Lung (tissue), 12 donors: ENCODE data around the gene MDM4. TPM values are rescaled to one million over a fixed set of nuclear protein-coding genes. Genes with fewer than 3 reads are reported as not detected.

Experiments
- ATAC-seq: fragments of 200-7000 bp; cut with Tn5 transposase; one replicate; pipeline ENCODE4 v1.9.1; 2020; ENCODE audit warnings: moderate number of reproducible peaks; ENCODE audit not compliant: insufficient read depth, low FRiP score
- DNase-seq, 3 donors: peaks; one replicate each; pipeline ENCODE4 v3.0.0-alpha.2; 2013 to 2017
- H3K27ac ChIP-seq, 2 donors: one replicate each; pipeline ENCODE4 v1.5.1; 2013; ENCODE audit warnings: mild to moderate bottlenecking in 2 of 2, moderate library complexity in 2 of 2, control low read depth in 1 of 2, inconsistent platforms in 1 of 2, low read depth in 1 of 2, low read length in 1 of 2
- H3K27me3 ChIP-seq, 3 donors: one replicate each; pipeline ENCODE4 v1.5.1; 2013; ENCODE audit warnings: low read length in 2 of 3; ENCODE audit not compliant: control insufficient read depth in 3 of 3, insufficient read depth in 3 of 3
- H3K36me3 ChIP-seq, 4 donors: one replicate each; pipeline ENCODE4 v1.5.1; 2013; ENCODE audit warnings: low read length in 4 of 4, mild to moderate bottlenecking in 1 of 4, moderate library complexity in 1 of 4; ENCODE audit not compliant: control insufficient read depth in 4 of 4, insufficient read depth in 4 of 4
- H3K4me1 ChIP-seq, 5 donors: one replicate each; pipeline ENCODE4 v1.5.1; 2013; ENCODE audit warnings: low read length in 5 of 5, mild to moderate bottlenecking in 2 of 5, moderate library complexity in 1 of 5; ENCODE audit not compliant: control insufficient read depth in 5 of 5, insufficient read depth in 5 of 5
- H3K4me3 ChIP-seq: one replicate; pipeline ENCODE4 v1.5.1; 2013; ENCODE audit warnings: mild to moderate bottlenecking, control low read depth, moderate library complexity
- H3K9ac ChIP-seq, 2 donors: one replicate each; pipeline ENCODE4 v1.5.1; 2013; ENCODE audit warnings: low read length in 2 of 2, control low read depth in 1 of 2; ENCODE audit not compliant: insufficient read depth in 1 of 2
- H3K9me3 ChIP-seq, 4 donors: one replicate each; pipeline ENCODE4 v1.5.1; 2013; ENCODE audit warnings: low read length in 3 of 4, mild to moderate bottlenecking in 1 of 4, moderate library complexity in 1 of 4; ENCODE audit not compliant: control insufficient read depth in 4 of 4, insufficient read depth in 3 of 4
- WGBS, 2 donors: extraction: QIAGEN DNeasy Blood & Tissue Kit; methylation state at CpG; one replicate each; pipeline ENCODE4 v1.1.7; 2013; 5-methylcytosine and 5-hydroxymethylcytosine counted together
- polyA plus RNA-seq, 2 donors: library from polyadenylated mRNA; stranded (reverse); fragments of 200-250 nt; gene quantifications; one replicate each; pipeline ENCODE4 v1.2.1, GENCODE V29; 2013
- total RNA-seq, 2 donors: library from RNA; depleted of rRNA in 1 of 2; stranded (reverse); fragments of >200 nt in 1 of 2; gene quantifications; one replicate each; pipeline ENCODE4 v1.2.1, GENCODE V29; 2014 to 2021
- TF ChIP-seq, protein P1 (sequence below): IDR thresholded peaks from 2 replicates; pipeline ENCODE4 v1.5.1; 2012; ENCODE audit warnings: mild to moderate bottlenecking; ENCODE audit errors: control extremely low read depth, extremely low read depth
- donor health status: control.
- donor health status: control.
- donor health status: Bipolar disorder and iron deficiency.
- donor health status: healthy.
- donor health status: DM: yes; HTN: yes; CAD: no.

The MDM4 gene
- total and polyA plus RNA-seq, 4 donors: 5.6 to 138 (median 38.9) TPM

- H3K4me3 ChIP-seq: no peak overlapping the region
- H3K27ac ChIP-seq: no peak overlapping the region
Observed at GRCh38 chr1:204575221-204576190, 59.3 kb downstream of the MDM4 start.

GRCh38 chr1:204576422-204576821 lies 60.2 kb downstream of the MDM4 start:
- ATAC-seq (no peak), DNase-seq (no peak)
- peaks cover 0 to 11% (median 2%) of the 10 kb centered on the region in 5 donors for H3K4me1 ChIP-seq
- TF ChIP-seq, protein P1, sequence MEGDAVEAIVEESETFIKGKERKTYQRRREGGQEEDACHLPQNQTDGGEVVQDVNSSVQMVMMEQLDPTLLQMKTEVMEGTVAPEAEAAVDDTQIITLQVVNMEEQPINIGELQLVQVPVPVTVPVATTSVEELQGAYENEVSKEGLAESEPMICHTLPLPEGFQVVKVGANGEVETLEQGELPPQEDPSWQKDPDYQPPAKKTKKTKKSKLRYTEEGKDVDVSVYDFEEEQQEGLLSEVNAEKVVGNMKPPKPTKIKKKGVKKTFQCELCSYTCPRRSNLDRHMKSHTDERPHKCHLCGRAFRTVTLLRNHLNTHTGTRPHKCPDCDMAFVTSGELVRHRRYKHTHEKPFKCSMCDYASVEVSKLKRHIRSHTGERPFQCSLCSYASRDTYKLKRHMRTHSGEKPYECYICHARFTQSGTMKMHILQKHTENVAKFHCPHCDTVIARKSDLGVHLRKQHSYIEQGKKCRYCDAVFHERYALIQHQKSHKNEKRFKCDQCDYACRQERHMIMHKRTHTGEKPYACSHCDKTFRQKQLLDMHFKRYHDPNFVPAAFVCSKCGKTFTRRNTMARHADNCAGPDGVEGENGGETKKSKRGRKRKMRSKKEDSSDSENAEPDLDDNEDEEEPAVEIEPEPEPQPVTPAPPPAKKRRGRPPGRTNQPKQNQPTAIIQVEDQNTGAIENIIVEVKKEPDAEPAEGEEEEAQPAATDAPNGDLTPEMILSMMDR: no peak
- no peak overlapping the region for H3K4me3 ChIP-seq
- no peaks in the 10 kb centered on the region for H3K9me3 ChIP-seq
- no peak overlapping the region for H3K9ac ChIP-seq
- peaks cover 0 to 5% (median 0%) of the 10 kb centered on the region in 4 donors for H3K36me3 ChIP-seq
- 86 to 92% methylated on average over 8 of the region's 8 CpGs for WGBS, 2 donors
- no peaks in the 10 kb centered on the region for H3K27me3 ChIP-seq
- no peak overlapping the region for H3K27ac ChIP-seq

More at GRCh38 chr1:204575221-204576190, 59.3 kb downstream of the MDM4 start:
- no peaks in the 10 kb centered on the region for H3K9me3 ChIP-seq
- H3K36me3 ChIP-seq: peaks cover 0 to 5% (median 0%) of the 10 kb centered on the region in 4 donors
- WGBS, 2 donors: 86 to 89% methylated on average over 13 of the region's 13 CpGs
- H3K4me1 ChIP-seq: peaks cover 0 to 11% (median 2%) of the 10 kb centered on the region in 5 donors
- no peaks in the 10 kb centered on the region for H3K27me3 ChIP-seq
- DNase-seq (no peak), ATAC-seq (no peak)
- no peak overlapping the region for H3K9ac ChIP-seq
- TF ChIP-seq, protein P1: no peak

GRCh38 chr1:204577794-204578478 lies 61.7 kb downstream of the MDM4 start:
- H3K36me3 ChIP-seq: peaks cover 0 to 5% (median 0%) of the 10 kb centered on the region in 4 donors
- DNase-seq (no peak), ATAC-seq (no peak)
- peaks cover 0 to 11% (median 2%) of the 10 kb centered on the region in 5 donors for H3K4me1 ChIP-seq
- no peak overlapping the region for H3K9ac ChIP-seq
- TF ChIP-seq, protein P1: no peak
- no peaks in the 10 kb centered on the region for H3K9me3 ChIP-seq
- H3K27ac ChIP-seq: no peak overlapping the region
- H3K4me3 ChIP-seq: no peak overlapping the region
- no peaks in the 10 kb centered on the region for H3K27me3 ChIP-seq
- WGBS, 2 donors: 93 to 96% methylated on average over 10 of the region's 10 CpGs
